Lung (tissue), 12 donors: ENCODE measurements around the gene DERA. TPM values are rescaled to one million over a fixed set of nuclear protein-coding genes. Genes with fewer than 3 reads are reported as not detected.

ENCODE experiments used
- ATAC-seq: fragments of 200-7000 bp; cut with Tn5 transposase; one replicate; pipeline ENCODE4 v1.9.1; 2020; ENCODE audit warnings: moderate number of reproducible peaks; ENCODE audit not compliant: insufficient read depth, low FRiP score
- DNase-seq, 3 donors: peaks; one replicate each; pipeline ENCODE4 v3.0.0-alpha.2; 2013 to 2017
- H3K27ac ChIP-seq, 2 donors: one replicate each; pipeline ENCODE4 v1.5.1; 2013; ENCODE audit warnings: mild to moderate bottlenecking in 2 of 2, moderate library complexity in 2 of 2, control low read depth in 1 of 2, inconsistent platforms in 1 of 2, low read depth in 1 of 2, low read length in 1 of 2
- H3K27me3 ChIP-seq, 3 donors: one replicate each; pipeline ENCODE4 v1.5.1; 2013; ENCODE audit warnings: low read length in 2 of 3; ENCODE audit not compliant: control insufficient read depth in 3 of 3, insufficient read depth in 3 of 3
- H3K36me3 ChIP-seq, 4 donors: one replicate each; pipeline ENCODE4 v1.5.1; 2013; ENCODE audit warnings: low read length in 4 of 4, mild to moderate bottlenecking in 1 of 4, moderate library complexity in 1 of 4; ENCODE audit not compliant: control insufficient read depth in 4 of 4, insufficient read depth in 4 of 4
- H3K4me1 ChIP-seq, 5 donors: one replicate each; pipeline ENCODE4 v1.5.1; 2013; ENCODE audit warnings: low read length in 5 of 5, mild to moderate bottlenecking in 2 of 5, moderate library complexity in 1 of 5; ENCODE audit not compliant: control insufficient read depth in 5 of 5, insufficient read depth in 5 of 5
- H3K4me3 ChIP-seq: one replicate; pipeline ENCODE4 v1.5.1; 2013; ENCODE audit warnings: mild to moderate bottlenecking, control low read depth, moderate library complexity
- H3K9ac ChIP-seq, 2 donors: one replicate each; pipeline ENCODE4 v1.5.1; 2013; ENCODE audit warnings: low read length in 2 of 2, control low read depth in 1 of 2; ENCODE audit not compliant: insufficient read depth in 1 of 2
- H3K9me3 ChIP-seq, 4 donors: one replicate each; pipeline ENCODE4 v1.5.1; 2013; ENCODE audit warnings: low read length in 3 of 4, mild to moderate bottlenecking in 1 of 4, moderate library complexity in 1 of 4; ENCODE audit not compliant: control insufficient read depth in 4 of 4, insufficient read depth in 3 of 4
- CTCF ChIP-seq: IDR thresholded peaks from 2 replicates; pipeline ENCODE4 v1.5.1; 2012; ENCODE audit warnings: mild to moderate bottlenecking; ENCODE audit errors: control extremely low read depth, extremely low read depth
- WGBS, 2 donors: extraction: QIAGEN DNeasy Blood & Tissue Kit; methylation state at CpG; one replicate each; pipeline ENCODE4 v1.1.7; 2013; 5-methylcytosine and 5-hydroxymethylcytosine counted together
- polyA plus RNA-seq, 2 donors: library from polyadenylated mRNA; stranded (reverse); fragments of 200-250 nt; gene quantifications; one replicate each; pipeline ENCODE4 v1.2.1, GENCODE V29; 2013
- total RNA-seq, 2 donors: library from RNA; depleted of rRNA in 1 of 2; stranded (reverse); fragments of >200 nt in 1 of 2; gene quantifications; one replicate each; pipeline ENCODE4 v1.2.1, GENCODE V29; 2014 to 2021
- donor health status: control.
- donor health status: control.
- donor health status: Bipolar disorder and iron deficiency.
- donor health status: healthy.
- donor health status: DM: yes; HTN: yes; CAD: no.

Gene DERA
- total and polyA plus RNA-seq, 4 donors: 31.0 to 44.2 (median 34.8) TPM

- Histone ChIP-seq H3K4me3 (no peak overlapping the region), H3K9me3 (peaks cover 0 to 2% (median 0%) of the 10 kb centered on the region in 4 donors), H3K36me3 (peaks cover 0 to 15% (median 5%) of the 10 kb centered on the region in 4 donors), H3K9ac (no peak overlapping the region), H3K27me3 (no peaks in the 10 kb centered on the region), H3K27ac (no peak overlapping the region), H3K4me1 (peaks cover 0 to 5% (median 0%) of the 10 kb centered on the region in 5 donors)
- ATAC-seq (no peak), DNase-seq (no peak)
- no peak for TF ChIP-seq CTCF
- 93 to 97% methylated on average over 6 of the region's 6 CpGs for WGBS, 2 donors
Observed at GRCh38 chr12:15988983-15989755, 78.0 kb downstream of the DERA start.

DNA sequence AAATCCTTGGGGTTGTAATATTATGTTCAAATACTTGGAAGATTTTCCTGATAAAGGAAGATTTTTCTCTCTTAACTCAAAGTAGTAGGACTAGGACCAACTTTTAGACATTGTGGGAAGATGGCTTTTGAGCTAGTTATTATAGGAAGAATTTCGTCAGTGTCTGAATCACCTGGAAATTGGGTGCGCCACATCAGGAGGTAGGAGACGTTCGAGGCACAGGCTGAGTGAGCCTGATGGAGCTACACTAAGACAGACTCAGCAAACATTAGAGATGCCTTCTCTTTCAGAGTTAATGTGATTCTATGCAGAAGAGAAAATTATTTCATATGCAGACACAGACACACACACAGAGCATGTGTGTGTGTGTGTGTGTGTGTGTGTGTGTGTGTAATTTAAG is 84.7 kb downstream of the DERA start:
- Histone ChIP-seq H3K4me3 (no peak overlapping the region), H3K4me1 (peaks cover 0 to 6% (median 0%) of the 10 kb centered on the region in 5 donors), H3K27ac (no peak overlapping the region), H3K9me3 (no peaks in the 10 kb centered on the region), H3K27me3 (no peaks in the 10 kb centered on the region), H3K9ac (no peak overlapping the region), H3K36me3 (peaks cover 0 to 1% (median 0%) of the 10 kb centered on the region in 4 donors)
- DNase-seq (no peak), ATAC-seq (no peak)
- 96 to 97% methylated on average over 4 of the region's 4 CpGs for WGBS, 2 donors
- no peak for TF ChIP-seq CTCF

DNA sequence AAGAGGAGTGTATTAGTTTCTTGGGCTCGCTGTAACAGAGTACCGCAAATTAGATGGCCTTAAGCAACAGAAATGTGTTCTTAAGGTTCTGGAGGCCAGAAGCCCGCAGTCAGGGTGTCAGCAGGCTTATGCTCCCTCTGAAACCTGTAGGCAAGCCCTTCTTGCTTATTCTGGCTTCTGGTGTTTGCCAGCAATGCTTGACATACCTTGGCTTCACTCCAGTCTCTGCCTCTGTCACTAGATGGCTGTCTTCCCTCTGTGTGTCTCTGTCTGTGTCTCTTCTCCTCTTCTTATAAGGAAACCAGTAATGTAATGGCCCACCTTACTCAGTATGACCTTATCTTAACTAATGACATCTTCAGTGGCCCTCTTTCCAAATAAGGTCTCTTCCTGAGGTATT is 85.1 kb downstream of the DERA start:
- H3K9ac ChIP-seq: no peak overlapping the region

More for the DNA sequence above, 85.1 kb downstream of the DERA start:
- TF ChIP-seq CTCF: no peak
- H3K27me3 ChIP-seq: no peaks in the 10 kb centered on the region
- DNase-seq (peak in 2 of 3 donors; percentile 37 to 57), ATAC-seq (no peak)
- peaks cover 0 to 6% (median 0%) of the 10 kb centered on the region in 5 donors for H3K4me1 ChIP-seq
- 79 to 88% methylated on average over 3 of the region's 3 CpGs for WGBS, 2 donors
- H3K9me3 ChIP-seq: no peaks in the 10 kb centered on the region
- no peak overlapping the region for H3K27ac ChIP-seq
- peaks cover 0 to 2% (median 0%) of the 10 kb centered on the region in 4 donors for H3K36me3 ChIP-seq
- H3K4me3 ChIP-seq: no peak overlapping the region
